NT2/D1 (cell line): ENCODE results near the gene HSF2BP.

Experiments
- DNase-seq: peaks from one replicate; pipeline ENCODE4 v3.0.0-alpha.2; 2011; ENCODE audit warnings: low read depth, low spot score
- H3K27me3 ChIP-seq: 2 replicates; pipeline ENCODE4 v1.6.0; 2011; ENCODE audit warnings: mild to moderate bottlenecking; ENCODE audit not compliant: insufficient read length, insufficient read depth
- H3K36me3 ChIP-seq: 2 replicates; pipeline ENCODE4 v1.6.1; 2011; ENCODE audit warnings: mild to moderate bottlenecking, low read length, mixed read lengths; ENCODE audit not compliant: insufficient read depth, insufficient read length
- H3K4me1 ChIP-seq: 2 replicates; pipeline ENCODE4 v1.5.1; 2011; ENCODE audit not compliant: insufficient read depth, insufficient read length
- H3K4me3 ChIP-seq: 2 replicates; pipeline ENCODE4 v1.5.1; 2011; ENCODE audit warnings: low read depth; ENCODE audit not compliant: insufficient read length
- H3K9ac ChIP-seq: 2 replicates; pipeline ENCODE4 v1.6.0; 2011; ENCODE audit warnings: low read depth; ENCODE audit not compliant: insufficient read length
- H3K9me3 ChIP-seq: 2 replicates; pipeline ENCODE4 v1.5.1; 2011; ENCODE audit warnings: mild to moderate bottlenecking, low read length; ENCODE audit not compliant: insufficient read depth
- SUZ12 ChIP-seq: IDR thresholded peaks from 2 replicates; pipeline ENCODE4 v1.6.1; 2011; ENCODE audit not compliant: insufficient read length, insufficient read depth; ENCODE audit errors: extremely low read depth
- YY1 ChIP-seq: IDR thresholded peaks from 2 replicates; pipeline ENCODE4 v1.6.1; 2011; ENCODE audit not compliant: insufficient read length, insufficient read depth
- ZNF274 ChIP-seq: IDR thresholded peaks from 2 replicates; pipeline ENCODE4 v1.6.1; 2011; ENCODE audit warnings: mild to moderate bottlenecking, low read depth, low read length

The HSF2BP gene

DNA sequence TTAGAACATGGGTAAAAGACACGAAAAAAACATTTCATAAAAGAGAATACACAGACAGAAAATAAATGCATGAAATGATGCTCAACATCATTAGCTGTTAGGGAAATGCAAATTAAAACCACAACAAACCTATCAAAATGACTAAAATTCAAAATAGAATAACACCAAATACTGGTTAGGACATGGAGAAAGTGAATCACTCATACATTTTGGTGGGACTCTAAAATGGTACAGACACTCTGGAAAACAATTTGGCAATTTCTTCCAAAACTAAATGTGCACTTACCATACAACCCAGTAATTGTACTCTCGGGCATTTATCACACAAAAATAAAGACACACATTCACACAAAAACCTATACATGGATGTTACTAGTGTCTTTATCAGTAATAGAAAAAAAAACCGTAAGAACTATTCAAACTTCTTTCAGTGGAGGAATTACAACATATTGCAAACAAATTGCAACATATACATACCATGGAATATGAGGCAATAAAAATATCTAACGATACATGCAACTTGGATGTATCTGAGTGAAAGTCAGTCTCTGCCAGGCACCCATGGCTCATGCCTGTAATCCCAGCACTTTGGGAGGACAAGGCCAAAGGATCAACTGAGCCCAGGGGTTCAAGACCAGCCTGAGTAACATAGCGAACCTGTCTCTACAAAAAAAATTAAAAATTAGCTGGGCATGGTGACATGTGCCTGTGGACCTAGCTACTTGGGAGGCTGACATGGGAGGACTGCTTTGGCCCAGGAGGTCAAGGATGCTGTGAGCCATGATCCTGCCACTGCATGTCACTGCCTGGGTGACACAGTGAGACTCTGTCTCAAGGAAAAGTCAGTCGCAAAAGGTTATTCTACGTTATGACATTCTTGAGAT is 19.6 kb downstream of the HSF2BP start:
- DNase-seq, result no peak
- Histone ChIP-seq H3K9ac (no peak overlapping the region), H3K4me1 (no peaks in the 10 kb centered on the region), H3K4me3 (no peak overlapping the region), H3K36me3 (no peaks in the 10 kb centered on the region), H3K27me3 (no peaks in the 10 kb centered on the region), H3K9me3 (no peaks in the 10 kb centered on the region)
- TF ChIP-seq SUZ12 (no peak), YY1 (no peak), ZNF274 (no peak)

- DNase-seq, result no peak
Observed at GRCh38 chr21:43637530-43638158, 21.6 kb downstream of the HSF2BP start.

DNA sequence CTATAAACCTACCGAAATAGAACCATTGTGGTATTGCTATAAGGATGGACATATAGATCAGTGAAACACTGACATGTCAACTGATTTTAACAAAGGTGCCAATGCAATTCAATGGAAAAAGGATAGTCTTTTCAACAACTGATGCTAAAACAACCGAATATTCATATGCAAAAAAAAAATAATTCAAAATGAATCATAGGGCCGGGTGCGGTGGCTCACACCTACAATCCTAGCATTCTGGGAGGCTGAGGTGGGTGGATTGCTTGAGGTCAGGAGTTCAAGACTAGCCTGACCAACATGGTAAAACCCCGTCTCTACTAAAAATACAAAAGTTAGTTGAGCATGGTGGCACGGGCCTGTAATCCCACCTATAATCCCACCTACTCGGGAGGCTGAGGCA is 23.9 kb downstream of the HSF2BP start:
- no peak for DNase-seq

More at GRCh38 chr21:43637530-43638158, 21.6 kb downstream of the HSF2BP start:
- no peak overlapping the region for H3K9ac ChIP-seq
- H3K4me1 ChIP-seq, result no peaks in the 10 kb centered on the region
- H3K9me3 ChIP-seq, result no peaks in the 10 kb centered on the region
- H3K4me3 ChIP-seq, result no peak overlapping the region
- H3K36me3 ChIP-seq, result no peaks in the 10 kb centered on the region
- TF ChIP-seq ZNF274 (no peak), YY1 (no peak), SUZ12 (no peak)
- no peaks in the 10 kb centered on the region for H3K27me3 ChIP-seq

DNA sequence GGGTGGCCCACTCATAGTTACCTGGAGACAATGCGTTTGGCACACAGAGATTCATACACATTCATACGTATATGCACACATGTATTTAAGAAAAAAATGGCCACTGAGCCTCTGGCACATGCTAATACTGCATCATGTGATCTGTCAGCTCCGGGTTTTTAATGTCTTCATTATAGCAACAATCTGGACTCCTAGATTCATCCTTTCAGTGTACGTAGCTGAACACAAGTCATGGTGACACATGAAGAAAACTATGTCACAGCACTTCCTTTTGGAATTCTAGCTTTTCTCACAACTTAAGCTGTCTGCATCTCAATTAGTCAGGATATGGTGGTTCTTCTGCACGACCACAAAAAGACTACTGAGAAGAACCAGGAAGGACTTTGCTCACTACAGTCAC is 24.7 kb downstream of the HSF2BP start:
- DNase-seq, result no peak
- Histone ChIP-seq H3K4me3 (no peak overlapping the region), H3K27me3 (no peaks in the 10 kb centered on the region), H3K4me1 (no peaks in the 10 kb centered on the region), H3K36me3 (no peaks in the 10 kb centered on the region), H3K9ac (no peak overlapping the region), H3K9me3 (no peaks in the 10 kb centered on the region)
- TF ChIP-seq YY1 (no peak), ZNF274 (no peak), SUZ12 (no peak)

More for the DNA sequence above, 23.9 kb downstream of the HSF2BP start:
- Histone ChIP-seq H3K9ac (no peak overlapping the region), H3K4me1 (no peaks in the 10 kb centered on the region), H3K9me3 (no peaks in the 10 kb centered on the region), H3K4me3 (no peak overlapping the region), H3K27me3 (no peaks in the 10 kb centered on the region), H3K36me3 (no peaks in the 10 kb centered on the region)
- TF ChIP-seq YY1, result no peak
- no peak for TF ChIP-seq ZNF274
- no peak for TF ChIP-seq SUZ12

GRCh38 chr21:43632373-43632905 is 26.8 kb downstream of the HSF2BP start:
- peaks cover 15% of the 10 kb centered on the region; the same call in 1 of the 2 replicates for H3K9me3 ChIP-seq

DNA sequence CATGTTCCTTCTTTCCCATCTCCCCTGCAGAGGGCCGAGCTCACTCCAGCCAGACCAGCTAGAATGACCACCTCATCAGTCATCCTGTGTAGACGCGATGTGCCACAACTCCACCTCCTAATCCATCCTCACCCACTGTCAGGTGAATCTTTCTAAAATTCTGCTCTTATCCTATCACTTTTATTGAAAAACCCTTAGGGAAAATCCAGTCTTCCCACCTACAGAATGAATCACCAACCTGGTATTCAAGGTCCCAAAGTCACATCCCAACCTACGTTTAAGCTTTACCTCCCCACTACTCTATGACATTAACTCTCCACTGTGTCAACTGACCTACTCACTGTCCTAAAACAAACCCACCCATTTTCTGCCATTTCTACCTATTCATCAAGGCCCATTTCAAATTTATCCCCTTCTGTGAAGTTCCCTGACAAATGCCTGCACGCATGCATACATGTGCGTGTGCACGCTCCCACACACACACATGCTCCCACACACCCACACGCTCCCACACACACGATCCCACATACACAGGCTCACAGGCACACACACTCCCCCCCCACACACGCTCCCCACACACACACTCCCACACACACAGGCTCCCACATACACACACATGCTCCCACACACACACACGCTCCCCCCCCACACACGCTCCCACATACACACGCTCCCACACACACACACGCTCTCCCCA is 27.7 kb downstream of the HSF2BP start:
- TF ChIP-seq ZNF274 (no peak), YY1 (no peak), SUZ12 (no peak)
- H3K27me3 ChIP-seq, result no peaks in the 10 kb centered on the region

More at GRCh38 chr21:43632373-43632905, 26.8 kb downstream of the HSF2BP start:
- no peak overlapping the region for H3K4me3 ChIP-seq
- H3K27me3 ChIP-seq, result no peaks in the 10 kb centered on the region
- no peak for TF ChIP-seq SUZ12
- no peak for TF ChIP-seq YY1
- no peak for TF ChIP-seq ZNF274
- H3K9ac ChIP-seq, result no peak overlapping the region
- no peaks in the 10 kb centered on the region for H3K36me3 ChIP-seq
- no peak for DNase-seq
- H3K4me1 ChIP-seq, result no peaks in the 10 kb centered on the region

GRCh38 chr21:43627527-43627926 is 31.8 kb downstream of the HSF2BP start:
- Histone ChIP-seq H3K9me3 (peaks cover 18% of the 10 kb centered on the region; the same call in 1 of the 2 replicates), H3K4me1 (no peaks in the 10 kb centered on the region), H3K9ac (no peak overlapping the region), H3K36me3 (no peaks in the 10 kb centered on the region), H3K4me3 (no peak overlapping the region), H3K27me3 (no peaks in the 10 kb centered on the region)
- TF ChIP-seq ZNF274 (no peak), YY1 (no peak), SUZ12 (no peak)
- DNase-seq, result no peak

More for the DNA sequence above, 27.7 kb downstream of the HSF2BP start:
- H3K4me3 ChIP-seq, result no peak overlapping the region
- DNase-seq, result no peak
- H3K9me3 ChIP-seq, result peaks cover 18% of the 10 kb centered on the region; the same call in 1 of the 2 replicates
- H3K4me1 ChIP-seq, result no peaks in the 10 kb centered on the region
- no peaks in the 10 kb centered on the region for H3K36me3 ChIP-seq
- H3K9ac ChIP-seq, result no peak overlapping the region
